Ascending aorta (tissue), 2 donors: ENCODE results near the gene MAT2B. TPM values are rescaled to one million over a fixed set of nuclear protein-coding genes. Genes with fewer than 3 reads are reported as not detected.
A peak's percentile ranks its signal among the peaks of the same experiment; 100 is the strongest.

ENCODE experiments used
- DNase-seq, 2 donors: peaks; one replicate each; pipeline ENCODE4 v3.0.0-alpha.2; 2019; ENCODE audit warnings: low spot score in 2 of 2
- H3K27ac ChIP-seq, 2 donors: fragments of 200-600 bp; sonication (generic); one replicate each; pipeline ENCODE4 v1.5.1; 2016 to 2017; ENCODE audit warnings: mild to moderate bottlenecking in 1 of 2
- H3K27me3 ChIP-seq: fragments of 200-600 bp; sonication (generic); one replicate; pipeline ENCODE4 v1.5.1; 2017
- H3K36me3 ChIP-seq, 2 donors: fragments of 200-600 bp; sonication (generic); one replicate each; pipeline ENCODE4 v1.5.1; 2016
- H3K4me1 ChIP-seq, 2 donors: fragments of 200-600 bp; sonication (generic); one replicate each; pipeline ENCODE4 v1.5.1; 2016 to 2017; ENCODE audit warnings: mild to moderate bottlenecking in 1 of 2
- H3K4me3 ChIP-seq, 2 donors: fragments of 200-600 bp; sonication (generic); one replicate each; pipeline ENCODE4 v1.5.1; 2016 to 2017; ENCODE audit warnings: mild to moderate bottlenecking in 1 of 2
- H3K9me3 ChIP-seq, 2 donors: fragments of 200-600 bp; sonication (generic); one replicate each; pipeline ENCODE4 v1.5.1; 2016
- CTCF ChIP-seq, 3 experiments: fragments of 200-600 bp in 2 of 3; fragments of 450-650 bp in 1 of 3; sonication (generic) in 2 of 3; IDR thresholded peaks; one replicate each; pipeline ENCODE4 v1.5.1; 2016 to 2019; ENCODE audit warnings: antibody characterized with exemption in 3 of 3, mild to moderate bottlenecking in 1 of 3, moderate library complexity in 1 of 3
- intact Hi-C: fragments of 100-400 bp; cut with DNase I; formaldehyde crosslinking; loops from one replicate; pipeline ENCODE4 v1.15.1; 2023
- total RNA-seq: library from RNA; depleted of rRNA; stranded (reverse); fragments of >200 nt; gene quantifications from one replicate; pipeline ENCODE4 v1.1.0, GENCODE V29; 2016

The MAT2B gene
- total RNA-seq, 1 donor from 2014 or later: 21.8 TPM

DNA sequence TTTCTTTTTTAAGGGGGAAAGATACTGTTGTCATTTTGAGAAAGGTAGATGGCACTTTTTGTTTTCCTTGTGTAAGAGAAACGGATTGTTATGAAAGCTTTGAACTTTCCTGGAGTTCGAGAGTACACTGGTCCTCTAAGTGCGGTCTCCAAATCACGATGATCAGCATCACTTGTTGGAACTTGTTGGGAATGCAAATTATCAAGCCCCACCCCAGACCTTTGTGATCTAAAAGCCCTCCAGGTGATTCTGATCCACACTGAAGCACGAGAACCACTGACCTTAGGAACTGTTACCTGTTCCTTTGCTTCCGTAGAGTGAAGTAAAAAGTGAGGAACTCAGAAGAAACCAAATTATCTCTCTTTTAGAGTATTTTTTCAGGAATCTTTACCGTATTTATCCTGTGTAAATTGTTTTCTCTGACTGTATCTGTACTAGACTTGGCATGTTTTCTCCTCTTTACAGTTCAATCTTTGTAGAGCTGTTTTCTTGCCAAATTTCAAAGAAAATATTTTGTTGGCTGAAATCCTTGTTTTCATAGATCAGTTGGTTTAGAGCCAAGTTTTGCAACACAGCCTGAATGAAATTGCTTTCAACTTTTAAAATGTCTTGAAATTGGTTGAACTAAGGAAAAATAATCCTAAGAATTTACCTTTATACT lies 4.0 kb downstream of the MAT2B start:
- Histone ChIP-seq H3K4me1 (peaks cover 0 to 31% of the 10 kb centered on the region in 2 donors), H3K27ac (peak overlapping the region; percentile 16 to 68), H3K9me3 (no peaks in the 10 kb centered on the region), H3K27me3 (no peaks in the 10 kb centered on the region), H3K4me3 (peak overlapping the region; percentile 12 to 93), H3K36me3 (peaks cover 8 to 22% of the 10 kb centered on the region in 2 donors)
- DNase-seq: no peak
- intact Hi-C loops: no loop called here
- TF ChIP-seq CTCF (IDR thresholded peaks at IDR 0.05): no peak

GRCh38 chr5:163512526-163512925 lies 7.1 kb downstream of the MAT2B start:
- peaks cover 30 to 50% of the 10 kb centered on the region in 2 donors for H3K36me3 ChIP-seq
- intact Hi-C loops: no loop called here
- TF ChIP-seq CTCF (IDR thresholded peaks at IDR 0.05): no peak
- H3K27ac ChIP-seq: no peak overlapping the region
- peaks cover 0 to 25% of the 10 kb centered on the region in 2 donors for H3K4me1 ChIP-seq
- H3K9me3 ChIP-seq: no peaks in the 10 kb centered on the region
- H3K27me3 ChIP-seq: no peaks in the 10 kb centered on the region
- no peak overlapping the region for H3K4me3 ChIP-seq
- DNase-seq: no peak

GRCh38 chr5:163525096-163525495 lies 19.7 kb downstream of the MAT2B start:
- DNase-seq: no peak
- H3K27ac ChIP-seq: no peak overlapping the region
- no peak for TF ChIP-seq CTCF (IDR thresholded peaks at IDR 0.05)
- H3K9me3 ChIP-seq: no peaks in the 10 kb centered on the region
- no peak overlapping the region for H3K4me3 ChIP-seq
- H3K27me3 ChIP-seq: no peaks in the 10 kb centered on the region
- H3K4me1 ChIP-seq: no peaks in the 10 kb centered on the region
- intact Hi-C loops: no loop called here
- H3K36me3 ChIP-seq: peaks cover 0 to 6% of the 10 kb centered on the region in 2 donors

- no peak for DNase-seq
- Histone ChIP-seq H3K9me3 (no peaks in the 10 kb centered on the region), H3K4me1 (no peaks in the 10 kb centered on the region), H3K4me3 (no peak overlapping the region), H3K27ac (no peak overlapping the region), H3K27me3 (no peaks in the 10 kb centered on the region), H3K36me3 (no peaks in the 10 kb centered on the region)
- intact Hi-C loops: no loop called here
- TF ChIP-seq CTCF (IDR thresholded peaks at IDR 0.05): no peak
These were observed 24.3 kb downstream of the MAT2B start for GRCh38 chr5:163529698-163530097.

GRCh38 chr5:163531272-163531671 lies 25.9 kb downstream of the MAT2B start:
- Histone ChIP-seq H3K9me3 (no peaks in the 10 kb centered on the region), H3K27me3 (no peaks in the 10 kb centered on the region), H3K4me3 (no peak overlapping the region), H3K27ac (no peak overlapping the region), H3K36me3 (no peaks in the 10 kb centered on the region), H3K4me1 (no peaks in the 10 kb centered on the region)
- no peak for TF ChIP-seq CTCF (IDR thresholded peaks at IDR 0.05)
- intact Hi-C loops: no loop called here
- no peak for DNase-seq
